HEK293 (cell line): ENCODE results near the gene C6orf136.
A peak's percentile ranks its signal among the peaks of the same experiment; 100 is the strongest.

Experiments
- CTCF ChIA-PET: fragments of 350-600 bp; formaldehyde crosslinking; extraction: SDS; loops from one replicate; lab custom pipeline; 2021; ENCODE audit warnings: antibody characterized with exemption; lab: Yijun Ruan, JAX
- POLR2A ChIA-PET: fragments of 300-600 bp; formaldehyde crosslinking; extraction: SDS; loops from one replicate; lab custom pipeline; 2020; ENCODE audit warnings: antibody characterized with exemption, inconsistent platforms; lab: Yijun Ruan, JAX
- H3K27ac ChIP-seq: fragments of 200-500 bp; sonication (Bioruptor generic); 2 replicates; pipeline ENCODE4 v1.5.1; 2014; ENCODE audit warnings: low read depth, low read length, control low read depth, inconsistent platforms; ENCODE audit errors: extremely low read depth
- H3K36me3 ChIP-seq, 2 experiments: fragments of 200-500 bp in 1 of 2; sonication (Bioruptor generic) in 1 of 2; 1 replicate in 1 of 2; 2 replicates in 1 of 2; pipeline ENCODE4 v1.5.1; 2014 to 2017; ENCODE audit warnings: inconsistent platforms in 2 of 2, low read length in 2 of 2; ENCODE audit not compliant: control insufficient read depth in 2 of 2, insufficient read depth in 1 of 2
- H3K4me1 ChIP-seq: fragments of 200-500 bp; sonication (Bioruptor generic); 2 replicates; pipeline ENCODE4 v1.5.1; 2014; ENCODE audit warnings: mild to moderate bottlenecking, low read length, inconsistent platforms; ENCODE audit not compliant: control insufficient read depth, insufficient read depth
- H3K4me3 ChIP-seq: 2 replicates; pipeline ENCODE4 v1.5.1; 2011; ENCODE audit warnings: low read depth, mild to moderate bottlenecking, control low read depth, low read length, moderate library complexity
- H3K9me3 ChIP-seq: fragments of 200-500 bp; sonication (Bioruptor generic); 2 replicates; pipeline ENCODE4 v1.5.1; 2014; ENCODE audit warnings: low read depth, low read length, inconsistent platforms; ENCODE audit not compliant: control insufficient read depth, insufficient read depth
- GFI1B ChIP-seq: fragments of 450-650 bp; formaldehyde crosslinking; IDR thresholded peaks from 2 replicates; pipeline ENCODE4 v1.5.1; 2016; ENCODE audit warnings: missing biosample characterization, missing genetic modification characterization
- HOXD13 ChIP-seq: sonication (generic); formaldehyde crosslinking; IDR thresholded peaks from 2 replicates; pipeline ENCODE4 v1.8.0; 2022; ENCODE audit warnings: missing genetic modification reagents, borderline replicate concordance
- PRDM1 ChIP-seq: fragments of 450-650 bp; formaldehyde crosslinking; IDR thresholded peaks from 2 replicates; pipeline ENCODE4; 2016; ENCODE audit warnings: missing biosample characterization, missing genetic modification characterization
- SP7 ChIP-seq: fragments of 450-650 bp; formaldehyde crosslinking; IDR thresholded peaks from 2 replicates; pipeline ENCODE4 v1.5.1; 2016; ENCODE audit warnings: missing biosample characterization, missing genetic modification characterization
- ZFHX2 ChIP-seq: fragments of 450-650 bp; formaldehyde crosslinking; conservative IDR thresholded peaks from 2 replicates; pipeline ENCODE4 v1.5.1; 2016; ENCODE audit warnings: missing biosample characterization, missing genetic modification characterization
- ZNF121 ChIP-seq: fragments of 450-650 bp; formaldehyde crosslinking; IDR thresholded peaks from 2 replicates; pipeline ENCODE4 v1.5.1; 2016; ENCODE audit warnings: missing biosample characterization, missing genetic modification characterization
- ZNF16 ChIP-seq: fragments of 450-650 bp; formaldehyde crosslinking; IDR thresholded peaks from 2 replicates; pipeline ENCODE4 v1.5.1; 2016; ENCODE audit warnings: low read depth, missing biosample characterization, missing genetic modification characterization
- ZNF366 ChIP-seq: fragments of 450-650 bp; formaldehyde crosslinking; conservative IDR thresholded peaks from 2 replicates; pipeline ENCODE4 v1.5.1; 2016; ENCODE audit warnings: missing biosample characterization, missing genetic modification characterization
- ZNF391 ChIP-seq: fragments of 450-650 bp; formaldehyde crosslinking; IDR thresholded peaks from 2 replicates; pipeline ENCODE4 v1.5.1; 2016; ENCODE audit warnings: low read depth, missing biosample characterization, missing genetic modification characterization, borderline replicate concordance
- ZNF48 ChIP-seq: fragments of 450-650 bp; formaldehyde crosslinking; IDR thresholded peaks from 2 replicates; pipeline ENCODE4 v1.5.1; 2016; ENCODE audit warnings: missing biosample characterization, missing genetic modification characterization
- ZNF658 ChIP-seq: fragments of 450-650 bp; formaldehyde crosslinking; IDR thresholded peaks from 2 replicates; pipeline ENCODE4; 2016; ENCODE audit warnings: missing biosample characterization, missing genetic modification characterization
- ZNF707 ChIP-seq: fragments of 450-650 bp; formaldehyde crosslinking; IDR thresholded peaks from 2 replicates; pipeline ENCODE4 v1.5.1; 2016; ENCODE audit warnings: missing biosample characterization, missing genetic modification characterization
- ZNF76 ChIP-seq: fragments of 450-650 bp; formaldehyde crosslinking; IDR thresholded peaks from 2 replicates; pipeline ENCODE4; 2016; ENCODE audit warnings: low read depth, missing biosample characterization, missing genetic modification characterization, borderline replicate concordance
- ZNF776 ChIP-seq: fragments of 450-650 bp; formaldehyde crosslinking; IDR thresholded peaks from 2 replicates; pipeline ENCODE4 v1.5.0; 2017; ENCODE audit warnings: missing biosample characterization, missing genetic modification characterization, borderline replicate concordance
- ZNF777 ChIP-seq: fragments of 450-650 bp; formaldehyde crosslinking; IDR thresholded peaks from 2 replicates; pipeline ENCODE4 v1.5.1; 2017; ENCODE audit warnings: missing biosample characterization, missing genetic modification characterization, borderline replicate concordance
- TF ChIP-seq, protein P1 (sequence below): fragments of 450-650 bp; formaldehyde crosslinking; IDR thresholded peaks from 2 replicates; pipeline ENCODE4 v1.5.1; 2016; ENCODE audit warnings: missing biosample characterization, missing genetic modification characterization, borderline replicate concordance
- TF ChIP-seq, protein P2 (sequence below): fragments of 450-650 bp; formaldehyde crosslinking; IDR thresholded peaks from 2 replicates; pipeline ENCODE4 v1.5.1; 2016; ENCODE audit warnings: missing biosample characterization, missing genetic modification characterization
- TF ChIP-seq, protein P3 (sequence below): fragments of 450-650 bp; formaldehyde crosslinking; IDR thresholded peaks from 2 replicates; pipeline ENCODE4 v1.5.1; 2016; ENCODE audit warnings: missing biosample characterization, missing genetic modification characterization
- TF ChIP-seq, protein P4 (sequence below): fragments of 450-650 bp; formaldehyde crosslinking; IDR thresholded peaks from 2 replicates; pipeline ENCODE4 v1.5.1; 2016; ENCODE audit warnings: missing biosample characterization, missing genetic modification characterization
- TF ChIP-seq, protein P5 (sequence below): fragments of 450-650 bp; formaldehyde crosslinking; IDR thresholded peaks from 2 replicates; pipeline ENCODE4 v1.5.1; 2017; ENCODE audit warnings: missing biosample characterization, missing genetic modification characterization
- TF ChIP-seq, protein P6 (sequence below): fragments of 450-650 bp; formaldehyde crosslinking; IDR thresholded peaks from 2 replicates; pipeline ENCODE4 v1.5.1; 2017; ENCODE audit warnings: missing biosample characterization, mild to moderate bottlenecking, missing genetic modification characterization, moderate library complexity
- TF ChIP-seq, protein P7 (sequence below): fragments of 450-650 bp; formaldehyde crosslinking; IDR thresholded peaks from 2 replicates; pipeline ENCODE4 v1.5.1; 2017; ENCODE audit warnings: missing biosample characterization, missing genetic modification characterization

C6orf136 gene

DNA sequence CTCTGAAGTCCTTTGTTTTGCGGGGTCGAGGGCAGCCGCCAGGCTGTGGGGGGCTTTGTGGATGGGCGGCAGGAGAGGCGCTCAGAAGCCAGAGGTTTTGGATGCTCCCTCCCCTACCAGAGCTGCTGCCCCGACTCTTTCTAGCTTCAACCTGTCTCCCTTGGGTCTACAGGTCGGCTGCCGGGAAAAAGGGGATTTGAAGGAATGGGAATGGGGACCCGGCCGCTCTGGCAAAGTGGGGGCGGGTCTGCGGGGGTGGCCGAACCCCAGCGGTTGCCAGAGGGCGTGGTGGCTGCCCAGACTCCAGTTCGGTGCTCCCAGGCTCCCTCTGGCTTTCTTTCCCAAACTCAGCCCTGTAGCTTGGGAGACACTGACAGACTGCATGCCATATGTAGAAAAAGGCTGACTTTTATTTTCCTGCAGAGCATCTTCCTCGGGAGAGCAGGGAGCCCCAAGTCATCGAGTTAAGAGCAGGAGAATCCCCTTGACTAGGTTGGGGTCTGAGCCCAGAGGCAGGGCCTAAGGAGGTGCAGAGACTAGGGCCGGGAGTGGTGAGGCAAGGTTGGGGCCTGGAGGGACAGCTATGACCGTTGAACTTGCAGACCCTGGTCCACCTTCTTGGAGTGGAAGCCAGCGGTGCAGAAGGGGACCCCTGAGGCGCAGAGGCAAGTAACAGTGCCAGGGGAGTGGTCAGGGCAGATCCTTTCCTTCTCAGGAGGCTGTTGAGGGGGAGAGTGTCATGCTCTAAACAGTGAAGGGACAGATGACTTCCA lies 40.9 kb downstream of the C6orf136 start (continued):
- TF ChIP-seq, protein P1, sequence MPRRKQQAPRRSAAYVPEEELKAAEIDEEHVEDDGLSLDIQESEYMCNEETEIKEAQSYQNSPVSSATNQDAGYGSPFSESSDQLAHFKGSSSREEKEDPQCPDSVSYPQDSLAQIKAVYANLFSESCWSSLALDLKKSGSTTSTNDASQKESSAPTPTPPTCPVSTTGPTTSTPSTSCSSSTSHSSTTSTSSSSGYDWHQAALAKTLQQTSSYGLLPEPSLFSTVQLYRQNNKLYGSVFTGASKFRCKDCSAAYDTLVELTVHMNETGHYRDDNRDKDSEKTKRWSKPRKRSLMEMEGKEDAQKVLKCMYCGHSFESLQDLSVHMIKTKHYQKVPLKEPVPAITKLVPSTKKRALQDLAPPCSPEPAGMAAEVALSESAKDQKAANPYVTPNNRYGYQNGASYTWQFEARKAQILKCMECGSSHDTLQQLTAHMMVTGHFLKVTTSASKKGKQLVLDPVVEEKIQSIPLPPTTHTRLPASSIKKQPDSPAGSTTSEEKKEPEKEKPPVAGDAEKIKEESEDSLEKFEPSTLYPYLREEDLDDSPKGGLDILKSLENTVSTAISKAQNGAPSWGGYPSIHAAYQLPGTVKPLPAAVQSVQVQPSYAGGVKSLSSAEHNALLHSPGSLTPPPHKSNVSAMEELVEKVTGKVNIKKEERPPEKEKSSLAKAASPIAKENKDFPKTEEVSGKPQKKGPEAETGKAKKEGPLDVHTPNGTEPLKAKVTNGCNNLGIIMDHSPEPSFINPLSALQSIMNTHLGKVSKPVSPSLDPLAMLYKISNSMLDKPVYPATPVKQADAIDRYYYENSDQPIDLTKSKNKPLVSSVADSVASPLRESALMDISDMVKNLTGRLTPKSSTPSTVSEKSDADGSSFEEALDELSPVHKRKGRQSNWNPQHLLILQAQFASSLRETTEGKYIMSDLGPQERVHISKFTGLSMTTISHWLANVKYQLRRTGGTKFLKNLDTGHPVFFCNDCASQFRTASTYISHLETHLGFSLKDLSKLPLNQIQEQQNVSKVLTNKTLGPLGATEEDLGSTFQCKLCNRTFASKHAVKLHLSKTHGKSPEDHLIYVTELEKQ (tag by site-specific recombination): no peak
- TF ChIP-seq ZNF76 (peak; percentile 60), PRDM1 (tag by site-specific recombination) (no peak), HOXD13 (no peak), ZFHX2 (0 out of 2 replicates have a peak, but pooled peaks have one; percentile 4)
- TF ChIP-seq, protein P2, sequence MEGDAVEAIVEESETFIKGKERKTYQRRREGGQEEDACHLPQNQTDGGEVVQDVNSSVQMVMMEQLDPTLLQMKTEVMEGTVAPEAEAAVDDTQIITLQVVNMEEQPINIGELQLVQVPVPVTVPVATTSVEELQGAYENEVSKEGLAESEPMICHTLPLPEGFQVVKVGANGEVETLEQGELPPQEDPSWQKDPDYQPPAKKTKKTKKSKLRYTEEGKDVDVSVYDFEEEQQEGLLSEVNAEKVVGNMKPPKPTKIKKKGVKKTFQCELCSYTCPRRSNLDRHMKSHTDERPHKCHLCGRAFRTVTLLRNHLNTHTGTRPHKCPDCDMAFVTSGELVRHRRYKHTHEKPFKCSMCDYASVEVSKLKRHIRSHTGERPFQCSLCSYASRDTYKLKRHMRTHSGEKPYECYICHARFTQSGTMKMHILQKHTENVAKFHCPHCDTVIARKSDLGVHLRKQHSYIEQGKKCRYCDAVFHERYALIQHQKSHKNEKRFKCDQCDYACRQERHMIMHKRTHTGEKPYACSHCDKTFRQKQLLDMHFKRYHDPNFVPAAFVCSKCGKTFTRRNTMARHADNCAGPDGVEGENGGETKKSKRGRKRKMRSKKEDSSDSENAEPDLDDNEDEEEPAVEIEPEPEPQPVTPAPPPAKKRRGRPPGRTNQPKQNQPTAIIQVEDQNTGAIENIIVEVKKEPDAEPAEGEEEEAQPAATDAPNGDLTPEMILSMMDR: peak; percentile 55; the same call in 1 of the 2 replicates
- TF ChIP-seq, protein P3, sequence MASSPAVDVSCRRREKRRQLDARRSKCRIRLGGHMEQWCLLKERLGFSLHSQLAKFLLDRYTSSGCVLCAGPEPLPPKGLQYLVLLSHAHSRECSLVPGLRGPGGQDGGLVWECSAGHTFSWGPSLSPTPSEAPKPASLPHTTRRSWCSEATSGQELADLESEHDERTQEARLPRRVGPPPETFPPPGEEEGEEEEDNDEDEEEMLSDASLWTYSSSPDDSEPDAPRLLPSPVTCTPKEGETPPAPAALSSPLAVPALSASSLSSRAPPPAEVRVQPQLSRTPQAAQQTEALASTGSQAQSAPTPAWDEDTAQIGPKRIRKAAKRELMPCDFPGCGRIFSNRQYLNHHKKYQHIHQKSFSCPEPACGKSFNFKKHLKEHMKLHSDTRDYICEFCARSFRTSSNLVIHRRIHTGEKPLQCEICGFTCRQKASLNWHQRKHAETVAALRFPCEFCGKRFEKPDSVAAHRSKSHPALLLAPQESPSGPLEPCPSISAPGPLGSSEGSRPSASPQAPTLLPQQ (tag by site-specific recombination): no peak
- TF ChIP-seq, protein P4, sequence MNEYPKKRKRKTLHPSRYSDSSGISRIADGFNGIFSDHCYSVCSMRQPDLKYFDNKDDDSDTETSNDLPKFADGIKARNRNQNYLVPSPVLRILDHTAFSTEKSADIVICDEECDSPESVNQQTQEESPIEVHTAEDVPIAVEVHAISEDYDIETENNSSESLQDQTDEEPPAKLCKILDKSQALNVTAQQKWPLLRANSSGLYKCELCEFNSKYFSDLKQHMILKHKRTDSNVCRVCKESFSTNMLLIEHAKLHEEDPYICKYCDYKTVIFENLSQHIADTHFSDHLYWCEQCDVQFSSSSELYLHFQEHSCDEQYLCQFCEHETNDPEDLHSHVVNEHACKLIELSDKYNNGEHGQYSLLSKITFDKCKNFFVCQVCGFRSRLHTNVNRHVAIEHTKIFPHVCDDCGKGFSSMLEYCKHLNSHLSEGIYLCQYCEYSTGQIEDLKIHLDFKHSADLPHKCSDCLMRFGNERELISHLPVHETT: no peak

DNA sequence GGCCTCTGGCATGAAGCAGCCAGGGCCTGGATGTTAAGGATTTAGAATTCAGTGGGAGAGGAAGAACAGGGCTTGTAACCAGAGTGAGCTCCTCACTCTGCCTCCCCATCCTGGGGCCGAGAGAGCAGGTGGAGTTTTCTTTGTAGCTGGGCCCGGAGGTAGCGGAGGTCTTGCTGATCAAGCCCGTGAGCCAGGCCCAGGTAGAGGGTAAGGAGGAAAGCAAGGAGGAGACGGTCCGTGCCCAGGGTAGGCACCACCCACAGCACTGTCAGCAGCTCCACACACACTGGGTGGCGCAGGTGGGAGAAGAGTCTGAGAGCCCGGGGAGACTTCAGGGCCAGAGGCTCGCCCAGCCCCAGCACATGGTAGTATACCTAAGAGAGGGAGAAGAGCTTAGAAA lies 41.6 kb downstream of the C6orf136 start:
- peaks cover 17% of the 10 kb centered on the region for H3K4me1 ChIP-seq
- peak overlapping the region; percentile 94; the same call in 1 of the 2 replicates for H3K27ac ChIP-seq
- H3K36me3 ChIP-seq: peaks cover 0 to 6% of the 10 kb centered on the region in 2 experiments; a peak in 2 of 3 replicates
- ChIA-PET POLR2A (interaction anchor here (0.6 to 14.5 kb wide), 10 partner anchors 9 to 470 kb away, joined by 3 to 235 read pairs (median 3); partner anchors contain the start of genes DHX16, FLOT1, MDC1 and TCF19), CTCF (interaction anchor here (0.5 to 5.4 kb wide), 12 partner anchors 10 to 140 kb away, joined by 3 to 45 read pairs (median 4); partner anchors contain the start of gene DHX16)
- no peaks in the 10 kb centered on the region for H3K9me3 ChIP-seq
- no peak overlapping the region for H3K4me3 ChIP-seq
- TF ChIP-seq ZNF48 (tag by site-specific recombination) (no peak), ZNF16 (no peak), SP7 (tag by site-specific recombination) (no peak), ZNF391 (tag by site-specific recombination) (no peak), GFI1B (tag by site-specific recombination) (no peak), ZNF707 (no peak), ZNF658 (tag by site-specific recombination) (no peak), ZNF121 (tag by site-specific recombination) (no peak), ZNF777 (tag by site-specific recombination) (no peak), ZNF366 (tag by site-specific recombination) (no peak), ZNF776 (tag by site-specific recombination) (no peak)
- TF ChIP-seq, protein P5, sequence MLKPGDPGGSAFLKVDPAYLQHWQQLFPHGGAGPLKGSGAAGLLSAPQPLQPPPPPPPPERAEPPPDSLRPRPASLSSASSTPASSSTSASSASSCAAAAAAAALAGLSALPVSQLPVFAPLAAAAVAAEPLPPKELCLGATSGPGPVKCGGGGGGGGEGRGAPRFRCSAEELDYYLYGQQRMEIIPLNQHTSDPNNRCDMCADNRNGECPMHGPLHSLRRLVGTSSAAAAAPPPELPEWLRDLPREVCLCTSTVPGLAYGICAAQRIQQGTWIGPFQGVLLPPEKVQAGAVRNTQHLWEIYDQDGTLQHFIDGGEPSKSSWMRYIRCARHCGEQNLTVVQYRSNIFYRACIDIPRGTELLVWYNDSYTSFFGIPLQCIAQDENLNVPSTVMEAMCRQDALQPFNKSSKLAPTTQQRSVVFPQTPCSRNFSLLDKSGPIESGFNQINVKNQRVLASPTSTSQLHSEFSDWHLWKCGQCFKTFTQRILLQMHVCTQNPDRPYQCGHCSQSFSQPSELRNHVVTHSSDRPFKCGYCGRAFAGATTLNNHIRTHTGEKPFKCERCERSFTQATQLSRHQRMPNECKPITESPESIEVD: no peak
- TF ChIP-seq, protein P6, sequence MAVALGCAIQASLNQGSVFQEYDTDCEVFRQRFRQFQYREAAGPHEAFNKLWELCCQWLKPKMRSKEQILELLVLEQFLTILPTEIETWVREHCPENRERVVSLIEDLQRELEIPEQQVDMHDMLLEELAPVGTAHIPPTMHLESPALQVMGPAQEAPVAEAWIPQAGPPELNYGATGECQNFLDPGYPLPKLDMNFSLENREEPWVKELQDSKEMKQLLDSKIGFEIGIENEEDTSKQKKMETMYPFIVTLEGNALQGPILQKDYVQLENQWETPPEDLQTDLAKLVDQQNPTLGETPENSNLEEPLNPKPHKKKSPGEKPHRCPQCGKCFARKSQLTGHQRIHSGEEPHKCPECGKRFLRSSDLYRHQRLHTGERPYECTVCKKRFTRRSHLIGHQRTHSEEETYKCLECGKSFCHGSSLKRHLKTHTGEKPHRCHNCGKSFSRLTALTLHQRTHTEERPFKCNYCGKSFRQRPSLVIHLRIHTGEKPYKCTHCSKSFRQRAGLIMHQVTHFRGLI (tag by site-specific recombination): no peak
- TF ChIP-seq, protein P7, sequence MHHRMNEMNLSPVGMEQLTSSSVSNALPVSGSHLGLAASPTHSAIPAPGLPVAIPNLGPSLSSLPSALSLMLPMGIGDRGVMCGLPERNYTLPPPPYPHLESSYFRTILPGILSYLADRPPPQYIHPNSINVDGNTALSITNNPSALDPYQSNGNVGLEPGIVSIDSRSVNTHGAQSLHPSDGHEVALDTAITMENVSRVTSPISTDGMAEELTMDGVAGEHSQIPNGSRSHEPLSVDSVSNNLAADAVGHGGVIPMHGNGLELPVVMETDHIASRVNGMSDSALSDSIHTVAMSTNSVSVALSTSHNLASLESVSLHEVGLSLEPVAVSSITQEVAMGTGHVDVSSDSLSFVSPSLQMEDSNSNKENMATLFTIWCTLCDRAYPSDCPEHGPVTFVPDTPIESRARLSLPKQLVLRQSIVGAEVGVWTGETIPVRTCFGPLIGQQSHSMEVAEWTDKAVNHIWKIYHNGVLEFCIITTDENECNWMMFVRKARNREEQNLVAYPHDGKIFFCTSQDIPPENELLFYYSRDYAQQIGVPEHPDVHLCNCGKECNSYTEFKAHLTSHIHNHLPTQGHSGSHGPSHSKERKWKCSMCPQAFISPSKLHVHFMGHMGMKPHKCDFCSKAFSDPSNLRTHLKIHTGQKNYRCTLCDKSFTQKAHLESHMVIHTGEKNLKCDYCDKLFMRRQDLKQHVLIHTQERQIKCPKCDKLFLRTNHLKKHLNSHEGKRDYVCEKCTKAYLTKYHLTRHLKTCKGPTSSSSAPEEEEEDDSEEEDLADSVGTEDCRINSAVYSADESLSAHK (tag by site-specific recombination): no peak
